Measurements from ENCODE around the gene TRHDE. TPM values are rescaled to one million over a fixed set of nuclear protein-coding genes. Genes with fewer than 3 reads are reported as not detected.

TRHDE gene
- polyA plus RNA-seq, 1 donor from 2014 or later = 20.6 TPM

DNA sequence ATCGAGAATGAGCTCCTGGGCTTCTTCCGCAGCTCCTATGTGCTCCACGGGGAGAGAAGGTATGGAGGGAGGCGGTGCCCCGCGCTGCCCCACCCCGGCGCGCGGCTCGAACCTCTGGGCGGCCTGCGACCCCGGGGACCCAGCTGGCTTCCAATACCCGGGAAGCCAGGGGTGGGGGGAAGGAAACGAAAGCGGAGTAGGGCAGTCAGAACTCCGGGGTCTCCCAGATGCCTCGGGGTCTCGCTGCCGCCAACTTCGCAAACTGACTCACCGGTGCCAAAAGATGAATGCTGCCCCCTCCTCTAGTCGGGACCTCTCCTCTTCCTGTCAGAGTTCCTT is 1.3 kb downstream of the TRHDE start:
- Histone ChIP-seq H3K4me2 (ENCODE audit: low read length) (peak overlapping the region; percentile 32), H3K9me3 (ENCODE audit: low read length) (no peaks in the 10 kb centered on the region), H3K36me3 (ENCODE audit: insufficient read depth, low read length) (no peaks in the 10 kb centered on the region), H2AFZ (ENCODE audit: low read depth, low read length) (peak overlapping the region; percentile 28), H3F3A (ENCODE audit: insufficient read depth, low read length, poor library complexity, severe bottlenecking) (no peaks in the 10 kb centered on the region), H3K4me3 (ENCODE audit: low read length) (peak overlapping the region; percentile 81), H4K20me1 (ENCODE audit: insufficient read depth) (no peaks in the 10 kb centered on the region), H3K27ac (ENCODE audit: low read length) (peak overlapping the region; percentile 85), H3K9ac (ENCODE audit: low read length) (peak overlapping the region; percentile 84), H3K9me2 (ENCODE audit: insufficient read depth, low read length) (no peaks in the 10 kb centered on the region), H3K27me3 (ENCODE audit: insufficient read depth, low read depth, low read length) (peaks cover 23% of the 10 kb centered on the region), H3K79me2 (replicated peaks; ENCODE audit: insufficient read depth, low read length) (peaks cover 64% of the 10 kb centered on the region)
- no peak for TF ChIP-seq MXI1 (conservative IDR thresholded peaks at IDR 0.05; ENCODE audit: poor library complexity, severe bottlenecking)
- TF ChIP-seq POLR2AphosphoS5 (IDR thresholded peaks at IDR 0.05) = no peak
- TF ChIP-seq SMC3 (conservative IDR thresholded peaks at IDR 0.05; ENCODE audit: poor library complexity) = no peak
- TF ChIP-seq TAF1 (IDR thresholded peaks at IDR 0.05; ENCODE audit: low read depth) = no peak
- TF ChIP-seq EZH2 (IDR thresholded peaks at IDR 0.05; ENCODE audit: borderline replicate concordance, insufficient read depth, low read length, poor library complexity, severe bottlenecking) = no peak
- TF ChIP-seq, protein P1, sequence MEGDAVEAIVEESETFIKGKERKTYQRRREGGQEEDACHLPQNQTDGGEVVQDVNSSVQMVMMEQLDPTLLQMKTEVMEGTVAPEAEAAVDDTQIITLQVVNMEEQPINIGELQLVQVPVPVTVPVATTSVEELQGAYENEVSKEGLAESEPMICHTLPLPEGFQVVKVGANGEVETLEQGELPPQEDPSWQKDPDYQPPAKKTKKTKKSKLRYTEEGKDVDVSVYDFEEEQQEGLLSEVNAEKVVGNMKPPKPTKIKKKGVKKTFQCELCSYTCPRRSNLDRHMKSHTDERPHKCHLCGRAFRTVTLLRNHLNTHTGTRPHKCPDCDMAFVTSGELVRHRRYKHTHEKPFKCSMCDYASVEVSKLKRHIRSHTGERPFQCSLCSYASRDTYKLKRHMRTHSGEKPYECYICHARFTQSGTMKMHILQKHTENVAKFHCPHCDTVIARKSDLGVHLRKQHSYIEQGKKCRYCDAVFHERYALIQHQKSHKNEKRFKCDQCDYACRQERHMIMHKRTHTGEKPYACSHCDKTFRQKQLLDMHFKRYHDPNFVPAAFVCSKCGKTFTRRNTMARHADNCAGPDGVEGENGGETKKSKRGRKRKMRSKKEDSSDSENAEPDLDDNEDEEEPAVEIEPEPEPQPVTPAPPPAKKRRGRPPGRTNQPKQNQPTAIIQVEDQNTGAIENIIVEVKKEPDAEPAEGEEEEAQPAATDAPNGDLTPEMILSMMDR (IDR thresholded peaks at IDR 0.05; ENCODE audit: poor library complexity, severe bottlenecking) = no peak
- TF ChIP-seq, protein P2, sequence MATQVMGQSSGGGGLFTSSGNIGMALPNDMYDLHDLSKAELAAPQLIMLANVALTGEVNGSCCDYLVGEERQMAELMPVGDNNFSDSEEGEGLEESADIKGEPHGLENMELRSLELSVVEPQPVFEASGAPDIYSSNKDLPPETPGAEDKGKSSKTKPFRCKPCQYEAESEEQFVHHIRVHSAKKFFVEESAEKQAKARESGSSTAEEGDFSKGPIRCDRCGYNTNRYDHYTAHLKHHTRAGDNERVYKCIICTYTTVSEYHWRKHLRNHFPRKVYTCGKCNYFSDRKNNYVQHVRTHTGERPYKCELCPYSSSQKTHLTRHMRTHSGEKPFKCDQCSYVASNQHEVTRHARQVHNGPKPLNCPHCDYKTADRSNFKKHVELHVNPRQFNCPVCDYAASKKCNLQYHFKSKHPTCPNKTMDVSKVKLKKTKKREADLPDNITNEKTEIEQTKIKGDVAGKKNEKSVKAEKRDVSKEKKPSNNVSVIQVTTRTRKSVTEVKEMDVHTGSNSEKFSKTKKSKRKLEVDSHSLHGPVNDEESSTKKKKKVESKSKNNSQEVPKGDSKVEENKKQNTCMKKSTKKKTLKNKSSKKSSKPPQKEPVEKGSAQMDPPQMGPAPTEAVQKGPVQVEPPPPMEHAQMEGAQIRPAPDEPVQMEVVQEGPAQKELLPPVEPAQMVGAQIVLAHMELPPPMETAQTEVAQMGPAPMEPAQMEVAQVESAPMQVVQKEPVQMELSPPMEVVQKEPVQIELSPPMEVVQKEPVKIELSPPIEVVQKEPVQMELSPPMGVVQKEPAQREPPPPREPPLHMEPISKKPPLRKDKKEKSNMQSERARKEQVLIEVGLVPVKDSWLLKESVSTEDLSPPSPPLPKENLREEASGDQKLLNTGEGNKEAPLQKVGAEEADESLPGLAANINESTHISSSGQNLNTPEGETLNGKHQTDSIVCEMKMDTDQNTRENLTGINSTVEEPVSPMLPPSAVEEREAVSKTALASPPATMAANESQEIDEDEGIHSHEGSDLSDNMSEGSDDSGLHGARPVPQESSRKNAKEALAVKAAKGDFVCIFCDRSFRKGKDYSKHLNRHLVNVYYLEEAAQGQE (IDR thresholded peaks at IDR 0.05; ENCODE audit: borderline replicate concordance) = no peak
- no peak for TF ChIP-seq EP300 (conservative IDR thresholded peaks at IDR 0.05; ENCODE audit: poor library complexity, severe bottlenecking)
- TF ChIP-seq RAD21 (conservative IDR thresholded peaks at IDR 0.05) = no peak

DNA sequence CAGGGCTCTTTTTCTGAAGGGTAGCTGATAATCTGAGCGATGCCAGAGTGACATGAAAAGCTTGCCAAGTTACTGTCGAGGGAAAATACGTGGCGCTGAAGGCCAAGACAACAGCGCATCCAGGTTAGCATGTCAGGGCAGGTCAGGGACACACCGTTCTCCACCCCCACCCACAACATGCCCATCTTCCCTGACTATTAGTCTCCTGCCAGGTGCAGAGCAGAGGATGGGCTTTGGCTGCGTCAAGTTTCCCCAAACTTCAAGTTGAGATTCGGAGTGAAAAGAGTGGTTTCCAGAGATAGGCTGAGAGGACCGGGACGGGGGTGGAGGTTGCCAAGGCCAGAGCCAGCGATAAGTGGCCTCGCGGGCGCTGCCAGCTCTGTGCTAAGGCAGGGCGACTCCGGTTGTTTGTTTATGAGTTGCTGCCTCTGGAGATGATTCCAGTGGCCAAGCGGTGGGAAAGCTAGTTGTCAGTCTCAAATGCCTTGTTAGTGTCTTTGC is 1.7 kb downstream of the TRHDE start:
- H3K79me2 ChIP-seq (replicated peaks; ENCODE audit: insufficient read depth, low read length) = peaks cover 64% of the 10 kb centered on the region
- peak overlapping the region; percentile 32 for H3K4me2 ChIP-seq (ENCODE audit: low read length)
- H2AFZ ChIP-seq (ENCODE audit: low read depth, low read length) = no peak overlapping the region
- peaks cover 23% of the 10 kb centered on the region for H3K27me3 ChIP-seq (ENCODE audit: insufficient read depth, low read depth, low read length)
- H3K4me3 ChIP-seq (ENCODE audit: low read length) = peak overlapping the region; percentile 81
- H4K20me1 ChIP-seq (ENCODE audit: insufficient read depth) = no peaks in the 10 kb centered on the region
- no peak for TF ChIP-seq SMC3 (conservative IDR thresholded peaks at IDR 0.05; ENCODE audit: poor library complexity)
- no peak for TF ChIP-seq EP300 (conservative IDR thresholded peaks at IDR 0.05; ENCODE audit: poor library complexity, severe bottlenecking)
- no peak for TF ChIP-seq POLR2AphosphoS5 (IDR thresholded peaks at IDR 0.05)
- no peak for TF ChIP-seq MXI1 (conservative IDR thresholded peaks at IDR 0.05; ENCODE audit: poor library complexity, severe bottlenecking)
- no peak for TF ChIP-seq EZH2 (IDR thresholded peaks at IDR 0.05; ENCODE audit: borderline replicate concordance, insufficient read depth, low read length, poor library complexity, severe bottlenecking)
- TF ChIP-seq TAF1 (IDR thresholded peaks at IDR 0.05; ENCODE audit: low read depth) = no peak
- TF ChIP-seq, protein P2 (IDR thresholded peaks at IDR 0.05; ENCODE audit: borderline replicate concordance) = no peak
- TF ChIP-seq RAD21 (conservative IDR thresholded peaks at IDR 0.05) = no peak
- no peaks in the 10 kb centered on the region for H3K9me3 ChIP-seq (ENCODE audit: low read length)
- no peaks in the 10 kb centered on the region for H3K36me3 ChIP-seq (ENCODE audit: insufficient read depth, low read length)
- no peaks in the 10 kb centered on the region for H3K9me2 ChIP-seq (ENCODE audit: insufficient read depth, low read length)
- no peaks in the 10 kb centered on the region for H3F3A ChIP-seq (ENCODE audit: insufficient read depth, low read length, poor library complexity, severe bottlenecking)
- H3K27ac ChIP-seq (ENCODE audit: low read length) = peak overlapping the region; percentile 85
- peak overlapping the region; percentile 84 for H3K9ac ChIP-seq (ENCODE audit: low read length)
